IPS-NIHi11 (cell line): Measurements from ENCODE around the gene CREB5.
"Not testable (repeated sequence)": the region's sequence is repeated elsewhere in the genome, so short reads cannot be mapped to it uniquely, and the experiment has no call there.

Experiments used
- DNase-seq: peaks from one replicate; pipeline ENCODE4 v3.0.0; 2012; ENCODE audit warnings: mixed read lengths, low spot score

CREB5 gene

DNA sequence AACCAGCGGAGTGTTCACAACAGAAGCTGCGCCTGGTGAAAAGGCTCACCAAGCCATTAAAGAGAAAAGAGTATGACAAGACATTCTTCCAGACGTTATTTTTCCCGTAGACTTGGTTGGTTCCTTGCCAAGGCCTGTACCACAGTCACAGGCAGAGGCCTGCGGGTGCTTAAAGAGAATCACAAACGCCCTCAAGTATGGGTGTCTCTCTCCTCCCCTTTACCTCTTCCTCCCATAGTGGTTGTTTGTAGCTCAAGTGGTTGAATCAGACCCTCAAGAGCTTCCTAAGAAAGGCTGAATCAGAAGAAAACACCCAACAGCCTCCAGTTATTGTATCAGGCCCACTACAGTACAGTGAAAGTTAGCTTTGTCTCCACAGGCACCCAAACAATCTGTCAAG, 169.0 kb downstream of the CREB5 start:
- DNase-seq, result no peak

DNA sequence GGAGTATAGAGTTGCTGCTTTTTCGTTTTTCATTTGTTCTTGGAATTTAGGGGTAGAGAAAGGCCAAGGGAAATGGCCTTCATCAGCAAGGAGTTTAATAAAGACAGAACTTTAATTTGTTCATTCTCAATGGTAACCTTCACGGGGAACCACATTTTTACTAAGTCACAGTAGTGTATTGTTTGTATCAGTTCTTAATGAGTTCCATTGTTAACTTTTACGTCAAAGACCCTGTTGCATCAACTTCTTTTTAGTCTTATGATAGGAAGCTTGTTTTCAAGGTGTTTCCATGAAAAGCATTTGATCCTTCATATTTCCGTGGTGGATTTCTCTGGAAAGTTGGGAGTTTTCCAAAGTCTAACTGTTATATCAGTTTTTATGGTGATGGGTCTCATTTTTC, 169.9 kb downstream of the CREB5 start:
- DNase-seq, result no peak

DNA sequence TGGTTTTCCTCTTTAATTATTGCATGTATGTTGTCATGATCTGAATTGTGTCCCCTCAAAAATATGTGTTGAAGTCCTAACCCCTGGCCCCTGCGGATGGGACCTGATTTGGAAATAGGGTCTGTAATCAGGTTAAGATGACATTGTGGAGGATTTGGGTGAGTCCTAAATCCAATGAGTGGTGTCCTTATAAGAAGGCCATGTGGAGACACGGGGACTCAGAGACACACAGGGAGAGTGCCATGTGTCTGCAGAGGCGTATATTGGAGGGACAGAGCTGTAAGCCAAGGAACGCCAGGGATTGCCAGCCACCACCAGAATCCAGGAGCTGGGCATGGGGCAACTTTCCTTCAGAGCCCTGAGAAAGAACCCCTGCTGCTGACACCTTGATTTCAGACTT, 171.9 kb downstream of the CREB5 start:
- no peak for DNase-seq

DNA sequence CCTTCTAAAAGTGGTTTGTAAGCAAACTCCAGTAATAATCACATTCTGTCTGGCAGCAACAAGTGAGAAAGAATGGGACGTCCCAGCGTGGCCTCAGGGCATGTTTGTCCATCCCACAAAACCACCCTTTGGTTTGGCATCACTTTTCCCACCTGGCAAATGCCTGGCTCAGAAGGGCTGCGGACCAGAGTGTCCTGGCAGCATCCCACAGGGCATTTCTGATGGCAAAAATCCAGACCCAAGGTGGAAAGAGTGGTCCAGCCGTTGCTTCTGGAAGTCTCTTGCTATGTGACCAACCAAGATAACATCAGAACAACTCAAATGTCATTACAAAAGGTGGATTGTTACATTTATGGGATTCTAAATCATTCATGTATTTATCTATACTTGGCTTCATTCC, 174.4 kb downstream of the CREB5 start:
- DNase-seq, result no peak

DNA sequence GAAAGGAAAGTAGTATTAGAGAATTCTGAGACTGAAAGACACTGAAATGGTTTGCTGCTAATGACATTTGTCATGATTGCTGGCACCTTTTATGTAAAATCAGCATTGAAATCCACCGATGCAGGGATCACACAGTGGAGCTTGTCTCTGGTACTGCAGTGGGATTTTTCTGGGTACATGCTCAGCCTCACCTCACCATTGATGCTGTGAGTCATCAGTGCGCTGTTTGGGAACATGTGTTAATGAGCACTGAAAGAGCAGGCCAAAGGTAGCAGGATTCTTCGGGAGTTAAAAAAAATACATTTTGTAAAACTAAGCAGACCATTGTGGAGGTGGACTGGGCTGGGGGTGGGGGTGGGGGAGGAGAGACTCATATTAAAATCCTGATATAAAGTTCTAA, 174.9 kb downstream of the CREB5 start:
- DNase-seq, result no peak

DNA sequence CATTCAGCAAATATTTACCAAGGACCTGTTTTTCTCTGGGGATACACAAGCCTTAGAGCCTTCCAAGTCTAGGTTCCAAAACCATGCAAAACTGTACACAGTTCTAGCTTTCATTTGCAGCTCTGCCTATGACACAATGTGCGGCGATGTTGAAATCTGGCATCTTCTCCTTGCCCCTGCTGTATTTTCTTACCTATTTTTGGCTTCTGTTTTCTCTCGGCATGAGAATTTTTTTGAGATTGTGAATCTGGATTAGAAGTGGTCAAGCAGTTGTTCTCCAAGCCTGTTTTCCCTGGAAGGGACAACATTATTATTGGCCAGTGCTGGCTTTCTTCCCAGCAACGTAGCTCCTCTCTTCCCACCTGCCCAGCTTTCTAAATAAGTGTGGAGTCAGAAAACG, 176.3 kb downstream of the CREB5 start:
- no peak for DNase-seq

DNA sequence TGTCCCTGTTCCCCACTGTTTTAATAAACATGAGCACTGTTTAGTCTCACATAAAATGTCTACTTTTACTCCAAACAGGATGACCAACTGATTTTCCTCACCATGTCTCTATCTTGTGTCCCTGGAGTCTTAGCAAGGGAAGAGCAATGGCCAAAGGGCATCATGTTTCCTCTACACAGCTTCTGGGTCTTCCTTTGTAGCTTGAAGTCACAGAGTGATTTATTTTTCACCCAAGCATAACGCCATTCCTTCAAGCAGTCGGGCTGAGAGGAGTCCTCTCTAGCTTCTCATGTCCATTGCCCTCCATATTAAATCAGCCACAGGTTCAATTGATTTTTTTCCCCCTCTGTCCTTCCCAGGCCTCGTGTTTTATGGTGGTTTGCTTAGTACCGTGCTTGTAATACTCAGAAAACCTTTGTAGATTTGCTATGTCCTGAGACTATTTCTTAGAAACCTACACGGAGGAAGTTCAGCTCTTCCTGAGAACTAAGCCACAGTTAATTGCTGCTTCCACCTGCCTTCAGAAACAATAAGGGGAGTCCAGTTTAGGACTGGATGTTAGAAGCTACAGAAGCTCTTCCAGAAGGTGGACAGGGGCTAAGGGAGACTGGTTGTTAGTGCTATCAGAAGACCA, 178.8 kb downstream of the CREB5 start:
- DNase-seq, result no peak

DNA sequence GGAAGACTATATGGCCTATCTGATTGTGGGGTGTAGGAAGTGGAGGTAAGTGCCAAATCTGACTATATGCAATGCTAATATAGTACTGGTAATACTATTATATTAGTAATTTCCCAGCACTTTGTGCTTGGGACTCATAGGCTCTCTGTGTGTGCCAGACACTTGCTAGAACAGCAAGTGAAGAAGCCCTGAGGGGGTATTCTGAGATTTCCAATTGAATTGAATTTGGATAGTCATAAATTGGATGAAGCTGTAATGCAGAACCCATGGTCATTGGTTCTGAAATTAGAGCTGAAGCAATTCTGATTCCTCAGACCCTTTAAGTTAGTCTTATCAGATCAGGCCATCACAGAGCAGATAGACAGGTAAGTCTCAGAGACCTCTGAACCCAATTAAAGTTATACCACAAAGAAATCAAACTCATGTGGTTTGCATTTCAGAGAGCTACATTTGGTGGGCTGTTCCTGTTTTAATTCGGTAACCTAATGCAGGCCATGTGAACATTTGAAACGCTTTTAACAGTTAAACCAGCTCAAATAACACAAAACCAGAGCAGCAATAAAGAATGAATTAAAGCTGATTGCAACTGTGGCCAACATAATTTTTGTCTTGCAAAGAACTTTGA, 179.5 kb downstream of the CREB5 start:
- no peak for DNase-seq

DNA sequence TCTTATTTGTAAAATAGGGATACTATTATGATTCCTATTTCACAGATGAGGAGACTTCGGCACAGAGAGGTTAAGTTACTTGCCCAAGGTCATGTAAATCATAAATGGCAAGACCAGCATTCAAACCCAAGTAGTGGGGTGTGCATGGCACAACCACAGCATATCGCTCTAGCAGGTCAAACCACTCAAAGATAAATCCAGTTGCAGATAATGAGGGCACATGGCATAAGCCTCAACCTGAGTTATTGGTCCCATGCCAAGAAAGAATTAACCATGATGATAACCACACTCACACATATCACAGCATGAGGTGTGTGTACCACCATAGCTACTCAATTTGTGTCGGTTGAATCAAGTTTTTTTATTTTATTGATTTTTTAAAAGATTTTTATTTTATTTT, 180.5 kb downstream of the CREB5 start:
- DNase-seq, result no peak

DNA sequence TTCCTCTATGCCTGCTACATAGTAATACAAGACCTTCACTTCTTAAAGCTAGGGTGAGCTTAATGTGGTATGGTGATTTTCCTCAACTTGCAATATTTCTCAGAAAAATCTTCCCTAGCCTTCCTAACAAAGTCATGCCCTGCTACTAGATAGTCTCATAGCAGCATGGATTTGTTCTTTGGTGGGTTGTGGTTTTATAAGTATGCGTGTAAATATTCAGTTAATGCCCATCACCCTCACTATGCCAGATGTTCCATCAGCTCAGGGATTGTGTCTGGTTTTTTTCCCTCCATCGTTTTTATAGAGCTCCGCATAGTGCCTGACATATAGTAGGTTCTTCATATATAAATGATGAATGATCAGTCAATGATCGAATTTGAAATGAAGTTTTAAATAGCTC, 182.8 kb downstream of the CREB5 start:
- no peak for DNase-seq

DNA sequence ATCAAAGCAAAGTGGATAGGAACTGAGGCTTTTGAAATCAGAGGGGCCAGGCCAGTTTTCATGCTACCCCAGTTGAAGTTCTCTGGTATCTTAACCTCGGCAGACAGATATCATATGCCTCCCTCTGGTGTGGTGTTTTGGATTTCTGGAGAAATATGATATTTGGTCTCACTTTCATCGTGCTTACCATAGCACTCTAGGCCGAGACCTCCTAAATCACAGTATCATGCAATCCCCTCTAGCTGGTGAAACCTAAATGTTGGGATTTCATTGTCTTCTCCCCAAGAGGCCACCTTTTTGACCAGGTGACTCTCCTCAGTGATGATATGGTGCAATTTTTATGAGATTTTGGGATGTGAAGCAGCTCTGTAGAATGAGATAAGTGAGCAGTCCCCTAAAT, 183.5 kb downstream of the CREB5 start:
- DNase-seq, result no peak

DNA sequence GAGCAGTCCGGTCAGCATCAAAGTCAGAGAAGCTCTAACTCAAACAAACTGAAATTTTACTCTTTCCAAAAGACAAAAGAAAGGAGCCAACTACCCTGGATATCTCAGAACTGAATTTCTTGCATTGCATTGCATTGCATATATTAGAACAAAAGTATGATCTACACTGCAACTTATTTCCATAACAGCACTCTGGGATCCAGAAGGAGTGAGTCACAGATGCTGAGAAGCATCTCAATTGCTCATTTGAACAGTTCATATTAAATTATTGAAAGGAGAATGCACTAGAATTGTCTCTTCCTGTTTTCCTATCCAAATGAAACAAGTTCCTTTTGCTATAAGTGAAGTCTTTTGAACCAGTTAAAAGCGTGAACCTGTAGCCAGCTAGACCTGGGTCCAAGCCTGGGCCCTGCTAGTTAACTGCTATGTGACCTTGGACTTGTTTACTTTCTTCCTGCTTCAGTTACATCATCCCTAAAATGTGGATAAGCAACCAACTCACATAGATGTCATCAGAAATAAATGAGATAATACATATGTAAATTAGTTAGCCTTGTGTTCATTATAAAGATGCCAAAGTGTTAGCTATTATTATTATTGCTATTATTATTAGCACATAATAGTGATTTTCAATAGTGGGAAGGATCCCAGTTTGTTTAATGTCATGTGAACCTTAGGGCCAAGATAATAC, 184.1 kb downstream of the CREB5 start:
- DNase-seq, result no peak

DNA sequence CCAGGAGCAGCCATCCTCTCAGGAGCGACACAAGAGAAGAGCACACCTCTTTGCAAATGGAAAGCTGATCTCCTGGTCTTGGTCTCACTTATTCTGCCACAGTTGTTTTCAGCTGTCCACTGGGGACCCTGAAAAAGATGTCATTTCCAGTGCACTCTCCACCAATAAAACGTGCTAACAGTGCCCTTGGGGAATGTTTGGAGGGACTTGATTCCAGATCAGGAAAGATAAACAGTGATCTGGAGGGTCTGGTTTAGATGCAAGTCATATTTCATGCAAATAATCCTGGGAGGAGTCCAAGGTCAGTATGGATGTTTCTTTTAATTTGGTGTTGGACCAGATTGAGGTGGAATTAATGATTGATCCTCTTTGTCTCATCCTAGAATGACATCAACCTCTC, 185.0 kb downstream of the CREB5 start:
- DNase-seq, result no peak

DNA sequence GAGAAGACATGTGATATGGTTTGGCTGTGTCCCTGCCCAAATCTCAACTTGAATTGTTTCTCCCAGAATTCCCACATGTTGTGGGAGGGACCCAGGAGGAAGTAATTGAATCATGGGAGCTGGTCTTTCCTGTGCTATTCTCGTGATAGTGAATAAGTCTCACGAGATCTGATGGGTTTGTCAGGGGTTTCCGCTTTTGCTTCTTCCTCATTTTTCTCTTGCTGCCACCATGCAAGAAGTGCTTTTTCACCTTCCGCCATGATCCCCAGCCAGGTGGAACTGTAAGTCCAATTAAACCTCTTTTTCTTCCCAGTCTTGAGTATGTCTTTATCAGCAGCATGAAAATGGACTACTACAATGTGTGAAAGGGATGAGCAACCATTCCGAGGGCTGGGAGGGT, 185.7 kb downstream of the CREB5 start:
- DNase-seq, result not testable (repeated sequence)

DNA sequence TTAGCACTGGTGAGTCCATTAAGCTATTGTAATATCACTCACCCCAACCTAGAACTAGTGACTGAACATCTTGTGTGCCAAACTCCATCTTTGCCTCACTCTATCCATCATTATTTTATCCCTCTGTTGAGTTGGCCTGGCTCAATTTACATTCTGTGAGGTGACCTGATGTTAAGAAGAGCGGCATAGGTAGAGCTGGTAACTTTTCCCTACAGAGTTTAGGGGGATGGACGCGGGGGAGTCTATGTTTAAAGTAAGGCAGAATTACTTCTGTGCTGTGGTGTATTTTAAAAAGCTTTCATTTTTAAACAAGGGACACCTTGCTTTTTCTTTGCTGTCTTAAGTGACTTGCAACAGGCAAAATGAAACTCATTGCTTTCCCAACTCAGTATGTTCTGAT, 186.3 kb downstream of the CREB5 start:
- DNase-seq, result no peak

DNA sequence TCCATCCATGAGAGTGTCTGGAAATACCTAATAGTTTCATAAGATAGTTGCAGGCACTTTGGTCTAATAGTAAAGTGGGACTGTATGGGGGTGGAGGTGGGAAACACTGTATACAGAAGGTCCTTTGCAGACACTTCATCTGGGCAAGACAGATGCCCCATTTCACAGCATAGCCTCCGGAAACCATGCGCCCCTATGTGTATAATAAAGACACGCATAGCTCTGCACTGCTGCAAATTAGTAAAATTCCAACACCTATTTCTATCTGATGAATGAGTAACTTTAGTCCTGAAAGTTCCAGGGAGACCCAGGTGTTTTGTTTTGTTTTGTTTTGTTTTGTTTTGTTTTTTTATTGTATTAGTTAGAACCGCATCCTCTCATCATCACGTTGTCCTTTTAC, 187.1 kb downstream of the CREB5 start:
- DNase-seq, result no peak

DNA sequence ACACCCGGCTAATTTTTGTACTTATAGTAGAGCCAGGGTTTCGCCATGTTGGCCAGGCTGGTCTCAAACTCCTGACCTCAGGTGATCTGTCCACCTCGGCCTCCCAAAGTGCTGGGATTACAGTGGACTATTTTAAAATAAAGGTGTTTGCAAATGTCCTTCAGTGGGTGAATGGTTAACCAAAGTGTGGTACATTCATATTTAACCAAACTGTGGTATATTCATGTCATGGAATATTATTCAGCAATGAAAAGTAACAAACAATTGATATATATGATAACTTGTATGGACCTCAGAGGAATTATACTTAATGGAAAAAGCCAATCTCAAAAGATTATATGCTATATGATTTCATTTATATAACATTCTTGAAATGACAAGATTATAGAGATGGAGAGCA, 190.0 kb downstream of the CREB5 start:
- no peak for DNase-seq

DNA sequence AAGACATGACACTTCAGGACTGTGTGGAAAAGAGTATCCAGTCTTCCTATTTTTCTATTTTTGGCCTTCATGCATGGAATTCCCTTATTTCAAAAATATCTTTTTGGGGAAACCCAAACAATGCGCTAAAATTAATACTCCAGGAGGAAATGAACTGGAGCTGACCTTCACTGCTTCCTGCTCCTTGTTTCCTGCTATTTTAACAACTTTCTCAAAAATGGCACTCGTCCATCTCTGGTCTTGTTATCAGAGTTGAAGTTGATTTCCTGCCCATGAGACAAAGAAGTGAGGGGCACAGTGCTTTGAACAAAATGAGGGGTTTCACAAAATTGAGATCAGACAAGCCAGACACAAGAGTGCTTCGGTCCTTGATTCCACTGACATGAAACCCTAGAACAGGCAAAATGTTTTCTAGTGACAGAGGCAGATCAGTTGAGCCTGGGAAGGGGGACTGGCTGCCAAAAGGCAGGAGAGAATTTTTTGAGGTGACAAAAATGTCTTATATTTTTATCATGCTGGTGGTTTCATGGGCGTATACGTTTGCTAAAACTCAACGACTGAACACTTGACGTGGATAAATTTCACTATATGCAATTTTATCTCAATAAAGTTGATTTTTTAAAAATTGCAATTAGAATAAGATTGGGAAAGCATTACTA, 193.2 kb downstream of the CREB5 start:
- no peak for DNase-seq

DNA sequence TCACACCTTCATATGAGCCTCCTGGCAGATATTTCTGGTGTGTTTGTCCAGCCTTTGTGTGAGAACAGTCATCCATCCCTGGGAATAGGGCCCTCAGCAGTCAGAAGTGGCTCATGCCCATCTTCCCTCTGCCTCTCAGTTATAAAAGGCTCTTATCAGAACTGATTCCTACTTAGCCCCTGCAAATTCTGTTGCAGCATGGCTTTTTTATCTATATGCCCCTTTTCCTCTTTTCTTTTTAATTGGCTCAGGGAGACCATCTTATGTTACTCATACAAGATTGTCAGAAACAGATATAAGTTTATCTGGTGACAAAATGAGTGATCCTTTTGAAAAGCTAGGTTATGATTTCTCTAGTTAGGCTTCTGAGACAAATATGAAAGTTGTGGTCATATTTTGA, 194.1 kb downstream of the CREB5 start:
- no peak for DNase-seq

DNA sequence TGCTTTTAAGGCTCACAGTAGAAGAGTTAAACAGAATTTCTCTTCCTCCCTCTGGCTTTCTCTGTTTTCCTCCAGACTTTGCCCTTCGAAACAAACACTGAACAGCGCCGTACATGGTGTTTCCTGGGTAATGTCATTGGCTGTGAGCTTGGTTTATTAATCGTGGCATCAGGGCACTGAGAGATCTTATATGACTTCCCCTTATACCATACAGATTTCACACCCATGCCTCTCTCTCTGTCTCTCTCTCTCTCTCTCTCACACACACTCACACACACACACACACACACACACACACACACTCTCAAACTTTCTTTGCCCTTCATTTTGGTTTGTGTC, 195.5 kb downstream of the CREB5 start:
- DNase-seq, result no peak

DNA sequence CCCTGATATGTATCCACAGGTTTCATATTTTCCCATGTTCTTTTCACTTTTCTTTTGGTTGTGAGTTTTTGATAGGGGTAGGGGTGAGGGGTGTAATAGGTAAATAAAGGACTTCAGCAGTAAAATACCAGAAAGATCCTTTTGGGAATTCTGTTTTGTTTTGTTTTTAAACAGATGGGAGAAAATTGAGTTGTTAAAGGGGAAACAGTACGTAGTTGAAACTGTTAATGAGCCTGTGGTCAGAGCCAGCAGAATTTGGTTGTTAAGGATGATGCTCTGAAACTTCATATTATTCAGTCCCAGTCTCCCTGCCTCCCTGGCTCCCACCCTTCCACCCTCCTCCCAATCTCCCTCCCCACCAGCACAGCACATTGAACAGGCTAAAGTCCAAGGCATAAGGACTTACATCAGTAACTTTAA, 195.9 kb downstream of the CREB5 start:
- no peak for DNase-seq

DNA sequence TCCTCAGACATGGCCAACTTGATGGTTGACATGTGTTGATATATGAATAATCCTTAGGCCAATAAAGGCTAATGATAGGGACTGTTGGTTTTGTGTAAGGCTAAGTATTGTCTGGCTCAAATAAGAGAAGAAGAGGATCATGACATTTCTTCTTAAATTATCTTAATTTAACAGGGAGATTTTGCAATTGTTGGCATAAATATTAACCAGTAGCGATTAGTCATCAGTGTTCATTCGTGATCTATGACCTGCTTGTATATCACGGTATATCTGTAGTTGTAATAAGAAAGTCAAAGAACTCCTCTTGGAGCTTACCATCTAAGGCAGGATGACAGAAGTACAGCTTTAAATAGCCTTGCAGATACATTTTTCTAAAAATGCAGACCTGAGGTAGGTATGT, 196.4 kb downstream of the CREB5 start:
- DNase-seq, result no peak

DNA sequence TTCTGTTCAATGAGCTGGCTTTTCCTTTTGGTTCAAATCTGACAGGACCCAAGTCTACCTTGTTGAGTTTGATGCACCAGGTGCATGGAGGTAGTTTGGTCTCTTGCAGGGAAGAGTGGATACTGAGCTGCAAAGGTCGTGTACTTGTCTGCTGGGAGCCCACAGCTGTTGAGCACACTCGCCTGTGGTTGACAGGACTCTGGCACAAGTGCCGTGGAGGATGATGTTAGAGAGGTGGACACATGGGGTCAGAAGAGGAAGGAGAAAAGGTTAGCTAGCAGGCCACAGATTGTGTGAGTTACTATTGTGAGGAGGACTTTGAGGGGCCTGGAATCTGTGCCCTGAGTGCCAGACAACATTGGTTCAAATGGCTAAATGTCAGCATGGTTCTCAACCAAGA, 197.3 kb downstream of the CREB5 start:
- DNase-seq, result no peak
